Mucosa of gallbladder (tissue), 1 donor: Measurements from ENCODE around the gene FOXS1. TPM values are rescaled to one million over a fixed set of nuclear protein-coding genes. Genes with fewer than 3 reads are reported as not detected.

ENCODE experiments used
- DNase-seq: peaks from one replicate; pipeline ENCODE4 v3.0.0-alpha.2; 2020; ENCODE audit warnings: low spot score
- total RNA-seq: library from RNA; stranded (reverse); gene quantifications from one replicate; pipeline ENCODE4 v1.2.1, GENCODE V29; 2021
- donor health status: DM: no; HTN: no; CAD: no.

The FOXS1 gene
- total RNA-seq, 1 donor from 2014 or later: 1.6 TPM

- no peak for DNase-seq
Observed at GRCh38 chr20:31797364-31797763, 48.0 kb downstream of the FOXS1 start.

Other genes starting within 250 kb of the FOXS1 start
- 59.7 TPM for gene ID1, start 240.3 kb downstream of the FOXS1 start, total RNA-seq
- gene COX4I2, start 207.7 kb downstream of the FOXS1 start, total RNA-seq: 3.8 TPM
- gene BCL2L1, start 122.7 kb downstream of the FOXS1 start, total RNA-seq: 191 TPM
- gene TPX2, start 106.3 kb downstream of the FOXS1 start, total RNA-seq: 2.6 TPM
- gene MYLK2, start 26.2 kb downstream of the FOXS1 start, total RNA-seq: not detected
- 2.8 TPM for gene DUSP15, start 24.9 kb upstream of the FOXS1 start, total RNA-seq
- 0.29 TPM for gene TTLL9, start 25.0 kb upstream of the FOXS1 start, total RNA-seq
- gene PDRG1, start 106.4 kb upstream of the FOXS1 start, total RNA-seq: 12.1 TPM
- not detected for gene XKR7, start 122.5 kb upstream of the FOXS1 start, total RNA-seq
- gene CCM2L, start 164.8 kb upstream of the FOXS1 start, total RNA-seq: 5.6 TPM
- gene HCK, start 206.6 kb upstream of the FOXS1 start, total RNA-seq: 11.7 TPM